Stimulated activated CD8-positive, alpha-beta memory T cell treated with anti-CD3 and anti-CD28 coated beads, Interleukin-2, amount 100 ng/mL, for 48 hours (primary cell): ENCODE data around the gene MYO3B.

Source experiments
- DNase-seq, 2 donors: peaks; one replicate each; pipeline ENCODE4 v3.0.0-alpha.2; 2020; ENCODE audit warnings: low read depth in 2 of 2

The MYO3B gene

DNA sequence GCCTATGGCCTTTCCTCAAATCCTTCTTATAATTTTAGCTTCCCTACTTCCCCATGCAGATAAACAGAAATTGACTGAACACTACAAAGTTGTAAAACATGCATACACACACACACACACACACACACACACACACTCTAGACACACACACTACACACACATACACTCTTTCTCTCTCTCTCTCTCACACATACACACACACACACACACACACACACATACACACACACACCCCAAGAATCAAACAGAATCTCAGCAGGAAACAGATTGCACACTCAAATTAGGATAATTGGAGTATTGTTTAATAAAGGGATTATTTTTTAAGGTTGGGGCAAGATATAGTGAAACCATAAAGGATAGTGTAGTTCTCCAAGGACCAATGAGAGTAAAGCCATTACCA is 385.0 kb downstream of the MYO3B start:
- DNase-seq = no peak

DNA sequence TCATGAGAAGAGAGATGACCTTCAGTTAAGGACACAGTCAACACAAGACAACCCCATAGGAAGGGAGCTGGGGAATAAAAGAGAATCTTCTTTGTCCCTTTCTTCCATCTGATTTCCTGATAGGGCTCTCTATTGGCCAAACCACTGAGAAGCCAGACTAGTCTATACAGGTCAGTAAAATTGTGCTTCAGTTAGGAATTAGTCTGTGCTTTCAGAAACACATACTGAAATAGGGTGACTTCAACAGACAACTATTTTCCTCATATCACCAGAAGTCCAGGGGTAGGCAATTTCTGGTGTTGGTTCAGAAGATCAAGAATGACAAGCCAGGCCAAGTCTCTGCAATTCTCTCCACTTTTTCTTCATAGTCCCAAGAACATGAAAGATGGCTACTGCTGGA is 385.5 kb downstream of the MYO3B start:
- DNase-seq = no peak

DNA sequence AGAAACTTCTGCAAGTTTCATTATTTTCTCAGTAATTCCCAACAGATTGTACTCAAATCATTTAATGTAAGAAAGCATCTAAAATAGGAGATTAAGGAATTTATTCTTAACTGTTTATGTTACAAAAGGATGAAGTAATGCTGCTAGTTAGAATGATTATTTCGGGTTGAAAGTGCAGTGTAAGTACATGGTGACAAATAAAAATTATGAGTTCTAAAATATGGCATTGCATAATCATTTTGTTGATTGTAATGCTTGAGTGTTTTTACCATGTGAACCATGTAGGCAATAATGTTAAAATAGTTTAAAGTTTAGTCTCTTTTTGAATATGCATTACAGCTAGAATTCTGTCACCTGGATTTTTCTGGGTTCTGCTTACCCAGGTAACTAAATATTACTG is 388.2 kb downstream of the MYO3B start:
- no peak for DNase-seq

DNA sequence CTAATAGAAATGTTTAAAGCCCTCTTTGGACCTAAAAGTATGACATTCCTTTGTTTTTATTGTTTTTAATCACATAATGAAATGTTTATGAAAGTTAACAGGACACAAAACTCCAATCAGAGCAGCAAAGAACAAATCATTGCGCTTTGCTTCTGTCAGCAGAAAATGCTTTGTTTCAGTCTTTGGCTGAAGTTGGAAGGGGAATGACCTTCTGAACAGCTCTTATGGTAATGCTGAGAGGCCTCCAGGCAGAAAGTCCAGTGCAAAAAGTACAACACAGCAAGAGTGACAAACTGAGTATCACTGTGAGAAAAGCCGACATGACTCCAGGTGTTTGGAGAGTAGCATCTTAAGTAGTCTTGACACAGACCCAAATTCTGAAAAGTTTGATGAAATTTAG is 389.5 kb downstream of the MYO3B start:
- DNase-seq = no peak

DNA sequence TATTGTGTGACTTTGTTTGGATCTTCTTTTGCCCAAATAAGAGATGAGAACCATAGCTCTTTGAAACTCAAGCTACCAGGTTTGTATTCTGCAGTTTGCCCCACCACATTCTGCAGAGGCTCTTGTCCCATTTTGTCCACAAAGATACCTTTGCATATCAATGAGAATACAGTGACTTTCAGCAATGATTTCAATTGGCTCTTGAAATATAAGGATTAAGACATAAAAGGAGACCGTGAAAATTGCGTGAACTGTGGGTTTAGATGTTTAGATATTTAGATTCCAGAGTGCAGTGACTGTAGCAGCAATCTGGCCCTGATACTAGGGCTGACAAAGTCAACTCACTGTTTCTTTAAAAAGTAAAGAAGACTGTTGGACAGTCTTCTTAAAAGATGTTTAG is 390.6 kb downstream of the MYO3B start:
- DNase-seq = no peak

DNA sequence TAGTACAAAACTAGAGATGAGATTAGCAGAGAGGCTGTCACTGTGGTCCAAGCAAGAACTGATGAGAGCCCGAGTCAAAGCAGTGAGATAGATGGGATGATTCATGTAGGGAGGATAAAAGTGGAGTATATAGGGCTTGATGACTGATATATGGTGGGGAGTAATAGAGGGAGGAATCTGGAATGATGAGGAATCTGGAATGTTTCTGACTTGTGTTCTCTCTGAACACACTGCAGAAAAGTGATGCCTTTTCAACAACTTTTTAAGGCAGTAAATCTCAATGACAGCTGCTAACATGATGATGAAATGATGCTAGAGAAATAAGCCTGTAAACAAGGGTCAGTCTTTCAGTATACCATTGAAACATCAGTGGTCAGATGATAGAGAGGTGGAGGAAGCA is 393.7 kb downstream of the MYO3B start:
- DNase-seq = no peak

DNA sequence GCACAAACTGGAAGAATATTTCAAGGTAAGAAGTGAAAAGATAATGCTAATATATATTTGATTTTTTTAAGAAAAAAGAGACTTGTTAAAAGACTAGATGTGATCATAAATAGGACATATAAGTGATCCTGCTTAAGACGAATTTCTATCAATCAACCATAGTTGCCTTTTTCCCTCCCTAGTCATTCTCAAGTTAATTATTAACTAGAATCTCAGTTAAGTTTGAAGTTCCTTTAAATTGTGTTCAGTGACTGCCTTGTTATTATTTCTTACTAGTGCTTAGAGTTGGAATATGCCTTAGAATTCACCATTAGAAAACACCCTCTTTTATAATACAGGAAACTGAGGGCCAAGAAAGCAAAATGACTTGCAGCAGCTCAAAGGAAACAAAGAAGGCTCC is 395.7 kb downstream of the MYO3B start:
- no peak for DNase-seq

DNA sequence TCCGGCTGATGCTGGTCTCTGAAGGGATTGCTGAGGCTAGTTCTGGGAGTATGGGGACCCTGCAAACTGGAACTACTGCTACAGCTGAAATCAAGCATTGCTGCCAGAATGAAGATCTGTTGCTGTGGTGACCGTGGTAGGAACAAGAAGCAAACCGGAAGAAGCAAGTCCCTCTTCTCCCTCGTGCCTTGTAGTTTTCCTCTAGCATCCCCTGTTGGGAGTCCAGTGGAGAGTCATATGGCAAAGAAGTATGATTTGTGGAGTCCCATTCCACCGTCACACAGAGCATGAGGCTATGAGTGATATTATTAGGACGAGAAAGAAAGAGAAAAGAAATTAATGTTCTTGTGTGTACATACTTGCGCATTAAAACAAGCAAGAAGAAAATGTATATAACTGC is 398.3 kb downstream of the MYO3B start:
- DNase-seq = no peak

DNA sequence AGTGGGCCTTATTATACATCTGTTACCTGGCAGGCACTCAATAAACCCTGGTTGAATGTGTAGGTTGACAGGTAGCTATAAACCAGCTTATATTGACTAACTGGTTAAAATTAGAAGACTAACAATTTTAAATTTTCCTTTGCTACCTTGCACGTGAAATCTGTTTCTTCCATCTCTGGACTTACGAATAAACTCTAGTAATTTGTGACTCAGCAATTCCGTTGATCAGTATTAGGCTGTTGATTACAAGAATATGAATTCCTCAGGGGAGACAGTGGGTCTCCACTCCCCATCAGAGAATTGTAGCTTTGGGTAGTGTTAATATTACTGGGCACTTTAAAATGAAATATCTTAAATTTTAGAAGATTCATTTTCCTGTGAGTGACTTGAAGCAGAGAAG is 399.4 kb downstream of the MYO3B start:
- no peak for DNase-seq

DNA sequence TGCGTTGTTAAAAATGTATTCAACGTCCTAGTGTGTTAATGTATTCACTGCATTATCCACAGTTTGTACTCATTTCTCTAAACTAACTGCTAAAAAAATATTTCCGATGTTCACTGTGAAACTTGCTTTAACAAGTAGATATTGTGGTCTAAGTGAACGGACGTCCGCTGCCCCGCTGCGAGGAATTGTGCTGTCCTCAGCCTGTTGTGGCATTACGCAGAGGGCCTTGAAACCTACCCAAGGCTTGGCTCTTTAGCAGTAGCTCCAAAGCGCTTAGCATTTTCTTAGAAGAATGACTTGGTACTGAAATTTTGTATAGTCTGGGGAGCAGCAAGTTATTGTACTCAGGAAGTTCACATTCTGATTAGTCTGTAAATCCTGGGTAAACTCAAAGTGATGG is 400.7 kb downstream of the MYO3B start:
- no peak for DNase-seq

DNA sequence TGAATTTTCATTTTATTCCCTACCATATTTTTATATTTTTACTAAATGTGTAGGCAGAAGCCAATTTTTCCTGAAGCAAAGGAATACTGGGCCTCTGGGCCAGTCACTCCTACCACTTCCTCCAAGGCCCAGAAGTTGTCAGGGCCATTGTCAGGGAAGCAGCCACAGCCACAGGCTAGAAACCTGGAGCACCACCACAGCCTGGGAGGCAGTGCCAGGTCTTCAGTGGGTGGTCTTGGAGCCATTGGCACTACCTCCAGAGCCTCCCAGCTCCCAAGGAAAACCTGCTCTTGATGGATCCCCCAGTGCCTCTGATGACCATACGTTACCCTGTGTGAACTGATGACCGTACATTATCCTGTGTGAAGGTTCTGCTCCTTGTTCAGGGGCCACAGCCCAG is 401.6 kb downstream of the MYO3B start:
- DNase-seq = no peak

DNA sequence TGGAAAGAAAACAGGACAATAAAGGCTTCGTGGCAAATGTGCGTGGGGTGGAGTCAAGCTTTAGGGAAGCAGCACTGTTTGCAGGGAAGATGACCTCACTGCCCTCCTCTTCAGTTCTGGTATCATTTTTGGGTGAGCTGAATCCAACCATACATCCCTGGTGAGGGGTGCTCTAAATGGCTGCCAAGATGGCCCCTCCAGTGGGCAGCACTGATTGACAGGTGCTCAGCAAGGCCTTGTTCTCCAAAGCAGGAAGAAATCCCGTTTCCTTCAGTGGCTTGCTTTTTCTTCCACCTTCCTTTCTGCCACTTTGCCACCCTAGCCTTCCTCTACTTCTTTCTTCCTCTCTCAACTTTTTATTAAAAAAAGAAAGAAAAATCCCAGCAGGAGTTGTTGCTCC is 404.4 kb downstream of the MYO3B start:
- no peak for DNase-seq

DNA sequence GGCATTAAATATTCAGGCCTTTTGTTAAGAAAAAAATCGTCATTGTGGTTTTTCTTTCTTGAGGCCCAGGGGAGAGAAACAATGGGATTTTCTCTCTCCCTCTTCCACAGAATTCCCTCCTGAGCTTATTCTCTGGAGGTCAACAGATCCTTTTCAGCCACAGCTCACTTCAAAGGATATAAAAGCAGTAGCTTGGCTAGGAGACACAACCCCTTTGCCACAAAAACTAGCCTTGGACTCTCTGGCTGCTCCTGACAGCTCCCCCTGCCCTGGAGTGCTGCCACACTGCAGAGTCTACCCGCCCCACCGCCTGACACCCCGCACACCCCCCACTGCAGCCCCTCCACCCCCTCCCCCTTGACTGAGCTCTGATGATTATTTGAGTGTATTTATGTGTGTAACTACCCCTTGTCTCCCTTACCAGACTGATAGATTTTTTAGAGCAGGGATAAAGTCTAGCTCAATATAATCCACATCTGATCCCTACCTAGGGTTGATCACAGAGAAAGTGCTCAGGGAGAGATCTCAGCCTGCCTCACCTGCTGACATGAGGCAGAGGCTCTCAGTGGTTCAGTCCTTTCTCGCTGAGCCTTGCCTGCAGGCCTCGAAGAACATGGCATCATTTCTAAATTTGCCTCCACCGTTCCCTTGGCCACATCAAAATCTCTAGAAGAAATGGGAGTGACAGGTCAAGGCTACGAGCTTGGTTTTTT is 405.0 kb downstream of the MYO3B start:
- no peak for DNase-seq

DNA sequence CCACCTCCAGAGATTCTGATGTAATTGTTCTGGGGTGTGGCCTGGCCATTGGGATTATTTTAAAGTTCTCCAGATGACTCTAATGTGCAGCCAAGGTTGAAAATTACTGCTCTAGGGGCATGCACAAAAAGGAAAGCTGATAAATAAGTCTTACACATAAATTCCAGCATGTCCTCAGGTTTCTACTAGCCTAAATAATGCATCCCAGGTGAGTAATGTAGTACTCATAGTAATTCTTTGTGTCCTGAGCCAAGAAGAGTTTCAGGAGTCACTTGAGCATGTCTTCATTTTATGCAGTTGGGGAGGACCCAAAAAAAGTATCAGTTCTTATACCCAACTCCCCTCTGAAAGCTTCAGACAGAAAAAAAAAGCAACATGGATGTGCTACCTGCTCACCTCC is 407.1 kb downstream of the MYO3B start:
- DNase-seq = no peak

DNA sequence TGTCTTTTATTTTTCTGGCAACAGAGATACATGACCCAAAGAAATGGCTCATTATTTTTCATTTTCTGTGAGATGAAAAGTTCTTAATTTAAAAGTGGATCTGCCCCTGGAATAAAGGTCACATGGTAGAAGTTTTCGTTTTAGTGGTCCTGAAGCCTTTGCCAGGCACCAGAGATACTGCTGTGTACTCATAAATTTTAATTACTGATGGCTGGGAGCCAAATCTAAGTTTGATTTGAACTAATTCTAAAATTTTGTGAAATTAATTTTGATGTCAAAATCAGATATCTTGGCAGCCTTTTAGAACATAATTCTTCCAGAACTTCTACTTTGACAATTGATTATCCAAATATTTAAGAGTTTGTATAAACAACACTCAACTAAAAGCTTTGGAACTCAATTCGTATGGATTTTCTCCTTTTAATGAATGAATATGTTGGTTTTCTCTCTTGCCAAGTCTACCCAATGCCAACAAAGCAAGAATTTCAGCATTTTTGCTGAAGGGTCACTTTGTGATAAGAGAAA is 408.7 kb downstream of the MYO3B start:
- DNase-seq = no peak

DNA sequence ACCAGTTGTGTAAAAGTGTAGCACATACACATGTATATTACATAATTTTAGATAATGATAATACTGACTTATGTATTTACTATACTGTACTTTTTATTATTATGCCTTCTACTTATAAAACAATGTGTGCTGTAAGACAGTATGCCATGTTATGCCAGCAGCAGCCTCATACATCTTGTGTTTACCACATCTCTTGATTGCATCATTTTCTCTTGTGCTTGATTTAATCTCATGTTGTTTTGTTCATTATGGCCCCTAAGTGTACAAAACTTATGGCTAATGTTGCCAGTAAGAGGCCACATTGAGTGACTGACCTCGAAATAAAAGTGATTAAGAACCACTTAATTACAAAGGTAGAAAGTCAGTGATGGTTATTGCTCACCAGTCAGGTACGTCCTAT is 409.2 kb downstream of the MYO3B start:
- no peak for DNase-seq

DNA sequence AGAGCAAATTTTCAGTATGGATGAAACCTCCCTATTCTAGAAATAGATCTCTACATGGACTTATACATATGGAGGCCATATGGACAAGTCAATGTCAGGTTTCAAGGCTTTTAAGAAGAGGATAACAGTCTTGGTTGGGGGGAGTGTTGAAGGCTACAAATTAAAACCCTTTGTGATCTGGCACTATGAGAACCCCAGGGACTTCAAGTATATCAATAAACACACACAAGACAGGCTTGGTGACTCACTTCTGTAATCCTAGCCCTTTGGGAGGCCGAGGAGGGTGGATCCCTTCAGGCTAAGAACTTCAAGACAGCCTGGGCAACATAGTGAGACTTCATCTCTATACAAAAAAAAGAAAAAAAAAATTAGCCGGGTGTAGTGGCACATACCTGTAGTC is 410.0 kb downstream of the MYO3B start:
- no peak for DNase-seq

DNA sequence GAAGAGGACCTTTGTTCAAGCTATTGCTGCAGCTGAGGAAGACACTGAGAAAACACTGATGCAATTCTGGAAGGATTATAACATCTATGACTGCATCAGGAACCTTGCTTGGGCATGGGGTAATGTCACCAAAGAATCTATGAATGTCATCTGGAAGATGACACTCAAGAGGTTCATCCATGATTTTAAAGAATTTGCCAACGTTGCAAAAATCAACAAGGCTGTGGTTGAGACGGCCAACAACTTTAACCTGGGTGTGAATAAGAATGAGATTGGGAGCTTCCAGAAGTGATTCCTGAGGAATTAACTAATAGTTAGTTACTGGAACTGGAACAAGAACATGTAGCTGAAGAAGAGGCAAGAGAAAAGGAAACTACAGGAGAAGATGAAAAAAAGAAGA is 410.8 kb downstream of the MYO3B start:
- no peak for DNase-seq

DNA sequence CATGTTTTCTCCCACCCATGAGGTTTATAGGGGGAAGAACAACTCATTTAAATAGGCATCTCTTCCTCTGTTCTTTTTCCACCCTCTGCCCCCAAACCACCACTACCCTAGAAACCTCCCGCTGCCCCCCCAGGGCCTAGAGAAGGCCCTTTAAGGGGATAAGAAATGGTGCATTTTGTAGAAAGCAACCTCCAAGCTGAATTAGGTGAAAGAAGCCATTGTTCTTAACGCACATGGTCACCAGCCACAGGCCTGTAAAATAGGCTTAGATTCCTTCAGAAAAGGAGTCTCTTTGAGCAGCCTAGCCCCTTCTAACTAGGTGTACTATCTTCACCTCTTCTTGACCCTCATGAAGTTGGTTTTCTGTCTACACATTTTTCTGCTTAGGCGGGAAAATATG is 418.6 kb downstream of the MYO3B start:
- DNase-seq = no peak

DNA sequence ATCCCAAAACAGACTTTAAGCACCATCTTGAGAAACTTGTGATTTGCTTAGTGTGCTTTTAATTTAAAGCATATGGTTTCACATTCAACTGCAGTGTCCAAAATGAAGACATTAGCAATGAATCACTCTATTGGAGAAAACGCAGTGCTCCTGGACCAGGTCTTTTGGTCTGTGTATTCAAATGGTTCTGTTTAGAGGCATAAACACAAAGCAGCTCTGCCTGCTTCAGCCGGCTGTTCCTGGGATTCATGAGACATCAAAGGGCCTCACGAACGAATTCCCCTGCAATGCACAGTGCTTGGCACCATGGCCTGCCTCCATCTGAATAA is 420.1 kb downstream of the MYO3B start:
- no peak for DNase-seq

DNA sequence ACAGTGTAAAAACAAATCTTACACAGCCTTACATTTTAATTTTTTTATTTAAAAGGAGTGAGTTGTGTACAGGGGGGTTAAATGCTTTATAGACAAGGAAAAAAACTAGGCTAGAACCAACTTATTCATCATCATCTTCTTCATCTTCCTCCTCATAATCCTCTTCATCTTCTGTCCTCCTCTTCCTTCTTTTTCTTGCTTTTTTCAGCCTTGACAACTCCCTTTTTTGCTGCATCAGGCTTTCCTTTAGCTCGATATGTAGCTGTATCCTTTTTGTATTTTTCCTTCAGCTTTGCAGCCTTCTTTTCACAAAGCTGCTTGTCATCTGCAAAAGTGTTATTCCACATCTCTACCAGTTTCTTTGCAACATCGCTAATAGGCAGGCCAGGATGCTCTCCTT is 423.5 kb downstream of the MYO3B start:
- DNase-seq = no peak

DNA sequence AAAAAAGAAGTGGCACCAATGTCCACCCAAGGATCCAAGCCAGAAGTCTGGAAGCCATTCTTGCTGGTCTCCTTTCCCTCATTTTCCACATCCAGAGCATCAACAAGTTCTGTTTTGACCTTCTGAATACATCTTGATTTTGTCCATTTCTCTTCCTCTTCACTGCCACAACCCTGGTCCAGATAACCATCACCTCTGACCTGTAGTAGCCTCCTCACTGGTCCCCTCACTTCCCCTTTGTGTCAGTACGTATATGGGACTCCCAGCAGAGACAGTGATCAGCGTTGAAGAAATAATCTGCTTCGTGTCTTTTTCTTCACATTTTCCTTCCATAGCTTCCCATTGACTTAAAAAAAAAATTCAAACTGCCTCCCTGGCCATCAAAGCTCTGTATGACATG is 427.9 kb downstream of the MYO3B start:
- DNase-seq = no peak

DNA sequence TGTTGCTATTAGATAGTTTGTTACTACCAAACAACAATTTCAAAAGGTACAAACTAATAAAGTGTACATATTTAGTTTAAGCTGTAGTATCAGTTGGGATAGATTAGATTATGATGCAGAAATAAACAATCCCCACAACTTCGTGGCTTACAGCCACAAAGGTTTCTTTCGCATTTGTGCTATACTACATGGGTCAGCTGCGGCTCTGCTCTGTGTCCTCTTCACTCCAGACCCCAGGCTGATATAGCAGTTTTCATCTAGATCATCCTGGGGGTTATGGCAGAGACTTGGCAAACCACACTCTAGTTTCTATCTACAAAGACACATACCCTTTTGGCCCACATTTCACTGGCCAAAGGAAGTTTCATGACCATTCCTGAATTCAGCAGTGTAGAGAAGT is 429.2 kb downstream of the MYO3B start:
- DNase-seq = no peak

DNA sequence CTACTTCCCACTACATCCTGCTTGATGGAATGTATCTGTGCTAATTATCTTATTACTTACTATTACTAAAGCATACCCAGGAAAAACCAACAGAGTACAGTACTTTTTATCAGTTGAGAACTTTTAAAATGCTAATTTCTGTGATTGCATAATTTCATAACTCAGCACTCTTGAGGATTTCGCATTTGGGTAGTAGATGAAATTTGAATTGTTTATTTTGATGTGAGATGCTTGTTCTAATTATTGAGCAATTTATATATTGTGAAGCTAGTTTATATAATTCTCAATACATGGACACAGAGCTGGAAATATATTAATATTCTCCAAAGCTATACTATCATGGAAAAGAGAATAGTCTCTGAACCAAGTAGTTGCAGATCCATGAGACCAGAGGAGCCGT is 432.7 kb downstream of the MYO3B start:
- DNase-seq = no peak
